Keratinocyte (primary cell): ENCODE measurements around the gene KIRREL2. TPM values are rescaled to one million over a fixed set of nuclear protein-coding genes. Genes with fewer than 3 reads are reported as not detected.

Experiments used
- DNase-seq: peaks from one replicate; pipeline ENCODE4 v3.0.0-alpha.2; 2011; ENCODE audit warnings: low read depth, missing footprints, low spot score
- FAIRE-seq: peaks from 2 replicates; lab custom pipeline; 2011; peaks lifted over from hg19 to GRCh38; lab: Jason Lieb, UNC
- H2AFZ ChIP-seq: 2 replicates; pipeline ENCODE4 v1.6.0; 2012; ENCODE audit warnings: low read length, control low read depth, inconsistent platforms; ENCODE audit not compliant: control insufficient read depth
- H3K27ac ChIP-seq: 2 replicates; pipeline ENCODE4 v1.5.1; 2011; ENCODE audit warnings: low read length; ENCODE audit not compliant: control insufficient read depth, insufficient read depth
- H3K27me3 ChIP-seq: 3 replicates; pipeline ENCODE4 v1.6.0; 2011; ENCODE audit warnings: low read length; ENCODE audit not compliant: control insufficient read depth, insufficient read depth; ENCODE audit errors: extremely low read depth
- H3K36me3 ChIP-seq, 2 experiments: 2 replicates in 1 of 2; 3 replicates in 1 of 2; pipeline ENCODE4 v1.5.1; 2011; ENCODE audit warnings: low read length in 2 of 2, mild to moderate bottlenecking in 1 of 2; ENCODE audit not compliant: control insufficient read depth in 2 of 2, insufficient read depth in 2 of 2; ENCODE audit errors: extremely low read depth in 1 of 2
- H3K4me1 ChIP-seq: 3 replicates; pipeline ENCODE4 v1.5.1; 2011; ENCODE audit warnings: low read length; ENCODE audit not compliant: control insufficient read depth, insufficient read depth; ENCODE audit errors: extremely low read depth
- H3K4me2 ChIP-seq: 3 replicates; pipeline ENCODE4 v1.6.0; 2011; ENCODE audit warnings: low read depth, low read length; ENCODE audit not compliant: control insufficient read depth, insufficient read depth; ENCODE audit errors: extremely low read depth
- H3K4me3 ChIP-seq, 3 experiments: fragments of 200-600 bp in 1 of 3; sonication (generic) in 1 of 3; 2 replicates in 2 of 3; 3 replicates in 1 of 3; pipeline ENCODE4 v1.5.1; 2011 to 2016; ENCODE audit warnings: low read length in 3 of 3, mild to moderate bottlenecking in 3 of 3, control low read depth in 2 of 3, inconsistent platforms in 1 of 3, low read depth in 1 of 3, mixed read lengths in 1 of 3, mixed run types in 1 of 3, moderate library complexity in 1 of 3; ENCODE audit not compliant: control insufficient read depth in 2 of 3, insufficient read depth in 2 of 3; ENCODE audit errors: extremely low read depth in 1 of 3
- H3K79me2 ChIP-seq: 2 replicates; pipeline ENCODE4 v1.6.0; 2012; ENCODE audit warnings: low read length; ENCODE audit not compliant: control insufficient read depth, insufficient read depth
- H3K9ac ChIP-seq: 3 replicates; pipeline ENCODE4 v1.6.0; 2011; ENCODE audit warnings: low read length; ENCODE audit not compliant: control insufficient read depth, insufficient read depth; ENCODE audit errors: extremely low read depth
- H3K9me1 ChIP-seq: 3 replicates; pipeline ENCODE4 v1.6.0; 2011; ENCODE audit warnings: low read length; ENCODE audit not compliant: control insufficient read depth, insufficient read depth; ENCODE audit errors: extremely low read depth
- H3K9me3 ChIP-seq: 2 replicates; pipeline ENCODE4 v1.5.1; 2012; ENCODE audit warnings: low read depth, low read length; ENCODE audit not compliant: control insufficient read depth
- H4K20me1 ChIP-seq: 3 replicates; pipeline ENCODE4 v1.6.0; 2011; ENCODE audit warnings: low read length; ENCODE audit not compliant: control insufficient read depth, insufficient read depth; ENCODE audit errors: extremely low read depth
- EZH2 ChIP-seq: IDR thresholded peaks from one replicate; pipeline ENCODE4 v1.6.1; 2012; ENCODE audit warnings: inconsistent platforms, mild to moderate bottlenecking, low read length, moderate library complexity
- dilution Hi-C: fragments of 300-500 bp; cut with MboI; formaldehyde crosslinking; loops from one replicate; pipeline ENCODE4 v1.7.0; 2020; ENCODE audit warnings: low sequenced_read_pairs; ENCODE audit not compliant: extremely low pct_ligation_motif_present
- polyA plus RNA-seq, 5 experiments: library from polyadenylated mRNA; depleted of rRNA in 3 of 5; stranded (reverse) in 3 of 5; stranded (forward) in 1 of 5; unstranded in 1 of 5; fragments of >200 nt; gene quantifications; 1 replicate in 1 of 5; 2 replicates in 3 of 5; 3 replicates in 1 of 5; pipeline versions ENCODE4 v1.2.1 to v1.2.3, GENCODE V29; 2011 to 2012; ENCODE audit warnings: missing spikeins in 2 of 5, low read depth in 1 of 5, low replicate concordance in 1 of 5
- TF ChIP-seq, protein P1 (sequence below), 3 experiments: IDR thresholded peaks in 1 of 3; conservative IDR thresholded peaks in 1 of 3; optimal IDR thresholded peaks in 1 of 3; 2 replicates in 2 of 3; 3 replicates in 1 of 3; pipeline versions ENCODE3 to v1.5.1; 2011; ENCODE audit warnings: low read length in 3 of 3, mild to moderate bottlenecking in 3 of 3, moderate library complexity in 2 of 3, control low read depth in 1 of 3, inconsistent platforms in 1 of 3; ENCODE audit not compliant: insufficient read depth in 2 of 3; ENCODE audit errors: extremely low read depth in 1 of 3

KIRREL2 gene
- polyA plus RNA-seq, 1 donor (not counting 4 experiments of a cell fraction or from before 2014, with no cell fraction given): not detected

- Histone ChIP-seq H4K20me1 (no peaks in the 10 kb centered on the region), H3K79me2 (no peaks in the 10 kb centered on the region), H3K4me2 (no peak overlapping the region), H3K4me3 (no peak overlapping the region), H3K9me3 (no peaks in the 10 kb centered on the region), H3K36me3 (peaks cover 15 to 23% of the 10 kb centered on the region in 2 experiments), H3K27ac (no peak overlapping the region), H3K27me3 (no peaks in the 10 kb centered on the region), H3K9ac (no peak overlapping the region), H3K4me1 (no peaks in the 10 kb centered on the region), H3K9me1 (no peaks in the 10 kb centered on the region), H2AFZ (no peak overlapping the region)
- dilution Hi-C loops: no loop called here
- DNase-seq (no peak), FAIRE-seq (no peak)
- TF ChIP-seq, protein P1, sequence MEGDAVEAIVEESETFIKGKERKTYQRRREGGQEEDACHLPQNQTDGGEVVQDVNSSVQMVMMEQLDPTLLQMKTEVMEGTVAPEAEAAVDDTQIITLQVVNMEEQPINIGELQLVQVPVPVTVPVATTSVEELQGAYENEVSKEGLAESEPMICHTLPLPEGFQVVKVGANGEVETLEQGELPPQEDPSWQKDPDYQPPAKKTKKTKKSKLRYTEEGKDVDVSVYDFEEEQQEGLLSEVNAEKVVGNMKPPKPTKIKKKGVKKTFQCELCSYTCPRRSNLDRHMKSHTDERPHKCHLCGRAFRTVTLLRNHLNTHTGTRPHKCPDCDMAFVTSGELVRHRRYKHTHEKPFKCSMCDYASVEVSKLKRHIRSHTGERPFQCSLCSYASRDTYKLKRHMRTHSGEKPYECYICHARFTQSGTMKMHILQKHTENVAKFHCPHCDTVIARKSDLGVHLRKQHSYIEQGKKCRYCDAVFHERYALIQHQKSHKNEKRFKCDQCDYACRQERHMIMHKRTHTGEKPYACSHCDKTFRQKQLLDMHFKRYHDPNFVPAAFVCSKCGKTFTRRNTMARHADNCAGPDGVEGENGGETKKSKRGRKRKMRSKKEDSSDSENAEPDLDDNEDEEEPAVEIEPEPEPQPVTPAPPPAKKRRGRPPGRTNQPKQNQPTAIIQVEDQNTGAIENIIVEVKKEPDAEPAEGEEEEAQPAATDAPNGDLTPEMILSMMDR (optimal IDR thresholded peaks at IDR 0.05 in 1 of 3, IDR thresholded peaks at IDR 0.05 in 1 of 3, conservative IDR thresholded peaks at IDR 0.05 in 1 of 3; ENCODE audit: extremely low read depth in 1 of 3, insufficient read depth in 2 of 3, low read length in 3 of 3): no peak
- no peak for TF ChIP-seq EZH2
Measured at GRCh38 chr19:35885904-35886303, 29.2 kb downstream of the KIRREL2 start.

- H3K36me3 ChIP-seq: peaks cover 15 to 23% of the 10 kb centered on the region in 2 experiments
- H3K4me3 ChIP-seq: no peak overlapping the region
- no peak overlapping the region for H3K9ac ChIP-seq
- H3K4me1 ChIP-seq: no peaks in the 10 kb centered on the region
- dilution Hi-C loops: no loop called here
- no peak overlapping the region for H2AFZ ChIP-seq
- TF ChIP-seq, protein P1 (optimal IDR thresholded peaks at IDR 0.05 in 1 of 3, IDR thresholded peaks at IDR 0.05 in 1 of 3, conservative IDR thresholded peaks at IDR 0.05 in 1 of 3; ENCODE audit: extremely low read depth in 1 of 3, insufficient read depth in 2 of 3, low read length in 3 of 3): no peak
- no peak for TF ChIP-seq EZH2
- no peak for DNase-seq
- H3K4me2 ChIP-seq: no peak overlapping the region
- no peaks in the 10 kb centered on the region for H3K9me3 ChIP-seq
- FAIRE-seq: no peak
- H4K20me1 ChIP-seq: no peaks in the 10 kb centered on the region
- no peaks in the 10 kb centered on the region for H3K79me2 ChIP-seq
- no peak overlapping the region for H3K27ac ChIP-seq
- H3K9me1 ChIP-seq: no peaks in the 10 kb centered on the region
- H3K27me3 ChIP-seq: no peaks in the 10 kb centered on the region
Measured at GRCh38 chr19:35887197-35887596, 30.5 kb downstream of the KIRREL2 start.
